Right renal pelvis (tissue), 4 donors: ENCODE data around the gene CC2D1B. TPM values are rescaled to one million over a fixed set of nuclear protein-coding genes. Genes with fewer than 3 reads are reported as not detected.

Source experiments
- DNase-seq, 4 donors: peaks; one replicate each; pipeline ENCODE4 v3.0.0-alpha.2; 2013; ENCODE audit warnings: low read depth in 4 of 4, low spot score in 3 of 4, missing footprints in 1 of 4
- polyA plus RNA-seq, 4 donors: library from polyadenylated mRNA; unstranded; fragments of 120-200 nt; gene quantifications; one replicate each; pipeline ENCODE4 v1.2.1, GENCODE V29; 2013; ENCODE audit not compliant: insufficient read length in 4 of 4

CC2D1B gene
- polyA plus RNA-seq, 4 donors = 29.8 to 35.5 (median 31.7) TPM

DNA sequence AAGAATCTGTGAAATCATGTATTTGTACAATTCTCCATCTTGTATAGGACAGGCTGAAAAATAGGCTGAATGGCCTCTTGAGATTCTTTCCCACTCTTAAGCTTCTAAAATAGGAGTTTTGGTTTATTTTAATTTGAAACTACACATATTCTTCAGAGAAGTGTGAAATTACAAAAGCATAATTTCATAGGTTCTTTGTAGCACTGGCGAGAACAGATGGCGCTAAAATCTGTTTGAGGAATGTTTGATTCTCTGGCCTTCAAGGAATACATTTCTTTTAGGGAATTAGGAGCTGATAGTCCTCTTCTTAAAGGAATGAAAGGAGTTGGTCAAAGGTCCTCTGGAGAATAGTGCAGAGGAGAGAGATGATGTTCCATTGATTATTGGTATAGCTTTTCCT lies 44.9 kb downstream of the CC2D1B start:
- DNase-seq = no peak

GRCh38 chr1:52306227-52307006 lies 59.6 kb downstream of the CC2D1B start:
- no peak for DNase-seq

GRCh38 chr1:52305417-52306226 lies 60.4 kb downstream of the CC2D1B start:
- no peak for DNase-seq

Other genes with a start within 250 kb of the CC2D1B start
- gene ZFYVE9, start 224.1 kb downstream of the CC2D1B start, polyA plus RNA-seq = 10 to 100 TPM; 31.1 to 39.3 (median 38.3) TPM
- gene ORC1, start 38.2 kb upstream of the CC2D1B start, polyA plus RNA-seq = 1 to 10 TPM; 5.3 to 7.5 (median 7.4) TPM
- 10 to 100 TPM; 74.0 to 84.9 (median 80.9) TPM for gene PRPF38A, start 38.4 kb upstream of the CC2D1B start, polyA plus RNA-seq
- gene TUT4, start 186.9 kb upstream of the CC2D1B start, polyA plus RNA-seq = 10 to 100 TPM; 66.8 to 82.6 (median 80.8) TPM
- 10 to 100 TPM; 72.1 to 91.2 (median 80.3) TPM for gene GPX7, start 236.2 kb upstream of the CC2D1B start, polyA plus RNA-seq